Measurements from ENCODE around the gene TFAP2A.

The TFAP2A gene

GRCh38 chr6:10399451-10399850, 15.4 kb downstream of the TFAP2A start:
- DNase-seq (ENCODE audit: low spot score): no peak

DNA sequence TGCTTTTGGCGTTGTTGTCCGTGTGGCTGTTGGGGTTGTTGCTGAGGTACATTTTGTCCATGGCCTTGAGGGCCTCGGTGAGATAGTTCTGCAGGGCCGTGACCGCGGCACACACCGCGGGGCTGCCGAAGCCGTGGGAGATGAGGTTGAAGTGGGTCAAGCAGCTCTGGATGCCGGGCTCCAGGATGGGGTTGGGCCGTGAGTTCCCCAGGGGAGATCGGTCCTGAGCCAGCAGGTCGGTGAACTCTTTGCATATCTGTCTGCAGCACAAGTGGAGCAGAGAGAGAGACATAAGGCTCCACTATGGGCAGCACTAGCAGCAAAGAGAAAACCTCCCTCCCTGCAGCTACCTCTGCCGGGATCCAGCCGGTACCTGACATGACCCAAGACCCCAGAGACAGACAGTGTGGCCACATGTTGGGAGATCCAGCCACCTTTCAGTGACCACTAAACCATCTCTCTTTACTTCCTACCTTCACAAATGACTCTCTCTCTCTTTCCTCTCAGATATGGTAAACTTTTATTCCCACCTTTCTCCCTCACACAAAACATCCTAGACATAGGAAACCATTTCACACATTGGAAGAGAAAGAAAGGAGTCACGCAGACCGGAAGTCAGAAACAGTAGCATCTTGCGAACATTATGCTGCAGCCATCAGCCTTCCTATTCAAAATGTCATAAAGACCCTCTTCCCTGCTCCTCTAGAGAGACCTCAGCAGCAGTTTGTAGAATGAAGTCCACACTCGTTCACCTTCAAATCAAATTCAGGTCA, 16.2 kb downstream of the TFAP2A start:
- no peak for DNase-seq (ENCODE audit: low spot score)

GRCh38 chr6:10397756-10398445, 17.0 kb downstream of the TFAP2A start:
- DNase-seq (ENCODE audit: low spot score): no peak

GRCh38 chr6:10396785-10397184, 18.1 kb downstream of the TFAP2A start:
- DNase-seq (ENCODE audit: low spot score): no peak

GRCh38 chr6:10395704-10396546, 18.9 kb downstream of the TFAP2A start:
- no peak for DNase-seq (ENCODE audit: low spot score)

GRCh38 chr6:10395171-10395703, 19.6 kb downstream of the TFAP2A start:
- no peak for DNase-seq (ENCODE audit: low spot score)

- no peak for DNase-seq (ENCODE audit: low spot score)
Observed at GRCh38 chr6:10393544-10394225, 21.2 kb downstream of the TFAP2A start.

DNA sequence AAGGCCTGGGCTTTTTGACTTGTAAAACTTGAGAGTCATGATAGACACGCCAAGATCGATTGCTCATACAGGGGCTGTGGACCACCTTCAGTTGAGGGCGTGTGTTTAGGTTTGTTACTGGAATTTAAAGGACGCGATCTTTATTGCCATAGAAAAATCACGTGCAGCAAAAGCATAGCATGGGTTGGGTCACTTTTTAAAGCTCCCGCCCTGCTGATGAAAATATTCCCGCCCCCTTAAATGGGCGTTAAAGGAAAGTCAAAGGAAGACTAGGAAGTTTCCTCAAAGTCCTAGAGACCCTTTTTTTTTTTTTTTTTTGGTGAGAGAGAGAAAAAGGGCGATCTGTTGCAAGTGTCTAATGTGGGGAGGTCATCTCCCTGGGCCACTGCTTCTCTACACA, 23.1 kb downstream of the TFAP2A start:
- no peak for DNase-seq (ENCODE audit: low spot score)

DNA sequence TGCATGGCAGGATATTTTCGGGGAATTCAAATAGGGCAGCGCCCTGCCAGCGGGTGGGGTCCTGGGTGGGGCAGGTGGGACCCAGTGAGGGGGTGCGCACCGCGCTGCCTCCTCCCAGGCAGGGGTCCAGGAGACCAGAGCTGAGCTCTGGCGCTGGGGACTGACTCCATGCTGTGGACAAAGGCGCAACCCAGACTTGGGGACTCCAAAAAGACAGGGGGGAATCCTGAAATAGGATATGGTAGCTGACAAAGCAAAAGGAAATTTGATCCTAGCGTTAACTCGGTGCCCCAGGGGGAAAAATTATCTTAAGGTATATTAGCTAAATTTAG, 23.6 kb downstream of the TFAP2A start:
- DNase-seq (ENCODE audit: low spot score): no peak

DNA sequence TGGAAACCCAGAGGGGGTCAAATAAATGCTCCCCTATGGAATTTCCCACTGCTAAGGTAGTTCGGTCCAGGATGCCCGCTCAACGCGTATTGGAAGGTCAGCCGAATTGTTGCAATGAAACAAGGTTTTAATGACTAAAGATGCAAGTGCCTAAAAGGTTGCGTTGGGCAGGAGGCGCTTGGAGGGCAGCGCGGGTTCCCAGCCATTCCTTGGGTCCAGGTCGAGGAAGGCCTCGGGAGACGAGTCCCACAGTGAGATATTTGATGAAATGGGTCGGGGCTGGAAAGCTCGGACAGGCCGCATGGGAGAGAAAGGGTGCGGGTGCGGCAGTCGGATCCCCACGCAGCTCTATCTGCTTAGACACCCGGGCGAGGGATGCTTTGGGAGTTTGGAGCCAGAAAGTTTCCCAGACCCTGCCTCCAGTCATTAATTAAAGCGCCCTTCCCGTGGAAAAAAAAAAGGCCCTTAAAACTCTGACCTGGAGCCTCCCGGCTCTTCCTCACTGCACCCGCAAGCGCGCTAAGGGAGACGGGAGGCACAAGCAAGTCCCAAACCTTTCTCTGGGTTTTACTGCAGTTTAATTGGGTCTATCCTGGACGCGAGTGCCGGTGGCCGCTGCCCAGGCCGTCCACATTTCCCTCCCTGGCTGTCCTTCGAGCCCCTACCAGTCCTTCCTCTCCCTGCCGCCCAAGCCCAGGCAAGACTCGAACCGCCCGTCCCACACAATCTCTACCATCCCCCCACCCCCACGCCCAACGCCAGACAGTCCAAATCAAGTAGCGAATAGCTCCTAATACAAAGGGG, 24.2 kb downstream of the TFAP2A start:
- DNase-seq (ENCODE audit: low spot score): no peak

DNA sequence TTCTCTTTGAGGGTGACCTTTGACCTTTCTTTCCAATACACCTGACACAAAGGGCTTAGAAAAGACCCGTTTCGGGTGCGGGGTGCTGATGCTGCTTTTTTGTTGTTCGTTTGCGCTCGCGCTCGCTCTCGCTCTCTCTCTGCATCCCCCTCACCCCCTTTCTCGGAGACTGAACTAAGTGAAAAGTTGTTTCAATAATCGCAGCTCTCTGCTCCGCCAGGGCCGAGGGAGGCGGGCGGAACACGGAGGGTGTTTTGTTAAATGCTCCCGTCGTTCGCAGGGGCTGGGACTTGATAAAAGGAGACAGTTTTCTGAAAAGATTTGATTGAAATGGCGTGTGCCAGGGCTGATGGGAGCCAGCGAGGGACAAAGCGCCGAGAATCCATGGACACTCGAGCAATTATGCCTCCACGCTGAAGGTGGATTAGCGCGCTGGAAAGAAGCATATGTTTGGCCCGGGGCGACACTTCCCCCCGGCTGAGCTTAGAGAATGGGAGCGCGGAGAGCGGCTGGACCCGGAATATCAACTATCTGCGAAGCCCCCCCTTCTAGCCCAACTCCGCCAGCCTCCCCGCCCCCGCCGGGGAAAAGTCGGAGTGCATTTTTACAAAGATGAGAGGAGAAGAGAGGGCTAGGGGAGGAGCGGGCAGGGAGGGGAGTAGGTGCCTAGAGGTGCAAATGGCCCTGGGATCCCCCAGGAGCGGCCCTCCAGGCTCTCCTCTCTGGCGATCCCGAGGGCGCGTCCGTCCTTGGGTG, 25.0 kb downstream of the TFAP2A start:
- DNase-seq (ENCODE audit: low spot score): no peak

GRCh38 chr6:10386756-10387654, 27.9 kb downstream of the TFAP2A start:
- no peak for DNase-seq (ENCODE audit: low spot score)

GRCh38 chr6:10386220-10386619, 28.7 kb downstream of the TFAP2A start:
- DNase-seq (ENCODE audit: low spot score): no peak

GRCh38 chr6:10385524-10386132, 29.2 kb downstream of the TFAP2A start:
- DNase-seq (ENCODE audit: low spot score): no peak

- DNase-seq (ENCODE audit: low spot score): no peak
Observed at GRCh38 chr6:10384610-10385523, 30.0 kb downstream of the TFAP2A start.

DNA sequence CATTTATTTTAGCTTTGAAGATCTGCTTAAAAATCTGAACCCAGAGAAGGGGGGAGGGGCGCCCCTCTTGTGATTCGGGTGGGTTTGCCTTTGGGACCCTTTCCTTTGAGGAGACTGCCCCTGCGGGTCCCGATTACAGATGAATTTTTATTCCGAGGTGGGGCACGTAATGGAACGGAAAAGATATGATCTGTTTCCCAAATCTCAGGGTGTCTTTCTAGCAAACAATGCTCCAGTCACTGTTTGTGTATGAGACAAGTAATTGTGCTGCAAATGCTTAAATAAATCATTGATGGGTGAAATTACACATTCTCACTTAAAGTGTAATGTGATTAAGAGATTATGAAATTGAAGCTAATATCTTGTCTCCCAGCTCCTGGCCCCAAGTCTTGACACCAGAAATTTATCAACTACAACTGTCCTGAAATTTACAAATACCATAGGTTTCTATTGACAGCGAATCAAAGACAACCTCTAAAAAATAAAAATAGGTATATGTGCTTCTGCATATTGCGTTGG, 30.7 kb downstream of the TFAP2A start:
- DNase-seq (ENCODE audit: low spot score): no peak

DNA sequence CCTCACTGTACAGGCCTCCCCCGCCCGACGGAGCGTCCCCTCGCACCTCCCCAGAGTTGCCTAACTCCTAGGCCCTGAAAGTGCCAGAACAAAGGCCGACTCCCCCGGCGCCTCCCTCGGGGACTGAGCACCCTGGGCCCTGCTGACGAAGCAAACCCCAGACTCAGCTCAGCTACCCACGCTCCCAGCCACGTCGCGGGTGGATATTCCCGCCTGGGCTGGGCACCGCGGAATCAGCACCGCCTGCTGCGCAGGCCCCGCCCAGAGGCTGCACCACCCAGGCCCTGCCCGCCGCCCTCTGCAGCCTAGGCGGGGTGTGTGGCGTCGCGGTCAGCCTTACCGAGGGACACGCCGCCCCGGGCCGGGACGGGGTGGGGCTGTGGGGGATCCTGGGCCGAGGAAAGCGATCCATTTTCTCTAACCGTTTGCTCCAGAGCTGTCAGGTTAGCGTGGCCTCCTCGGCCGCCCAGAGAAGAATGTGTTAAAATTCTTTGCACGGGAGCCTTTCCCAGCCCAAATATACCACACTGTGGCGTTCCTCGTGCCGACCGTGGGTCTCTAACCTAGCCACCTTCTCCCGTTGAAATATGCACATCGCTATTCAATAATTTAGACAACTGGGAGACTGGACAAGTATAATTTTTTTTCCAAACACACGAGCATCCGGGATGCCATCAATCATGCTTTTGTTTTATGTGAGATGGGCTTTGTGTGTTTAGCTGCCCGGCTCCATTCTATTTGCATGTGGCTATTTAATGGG, 31.4 kb downstream of the TFAP2A start:
- no peak for DNase-seq (ENCODE audit: low spot score)

Measured in pons (tissue), 1 donor.